Psoas muscle (tissue), 8 donors: Measurements from ENCODE around the gene HS3ST4. TPM values are rescaled to one million over a fixed set of nuclear protein-coding genes. Genes with fewer than 3 reads are reported as not detected.

ENCODE experiments used
- ATAC-seq, 4 donors: fragments of 200-7000 bp; cut with Tn5 transposase; one replicate each; pipeline ENCODE4 v1.9.1; 2020; ENCODE audit warnings: moderate library complexity in 3 of 4, mild to moderate bottlenecking in 2 of 4
- DNase-seq, 2 donors: peaks; one replicate each; pipeline ENCODE4 v3.0.0-alpha.2; 2020
- H3K27ac ChIP-seq: fragments of 200-600 bp; one replicate; pipeline ENCODE4 v1.8.0; 2022
- H3K27me3 ChIP-seq, 3 donors: fragments of 200-600 bp in 1 of 3; one replicate each; pipeline versions ENCODE4 v1.6.1 to v1.8.0; 2013 to 2022; ENCODE audit warnings: low read length in 2 of 3, mild to moderate bottlenecking in 2 of 3, moderate library complexity in 1 of 3; ENCODE audit not compliant: insufficient read depth in 3 of 3
- H3K36me3 ChIP-seq, 2 donors: fragments of 200-600 bp in 1 of 2; one replicate each; pipeline versions ENCODE4 v1.6.1 to v1.8.0; 2013 to 2022; ENCODE audit warnings: low read depth in 1 of 2, mild to moderate bottlenecking in 1 of 2, moderate library complexity in 1 of 2; ENCODE audit not compliant: insufficient read depth in 1 of 2
- H3K4me1 ChIP-seq: fragments of 200-600 bp; one replicate; pipeline ENCODE4 v1.8.0; 2022
- H3K4me3 ChIP-seq: fragments of 200-600 bp; one replicate; pipeline ENCODE4 v1.8.0; 2022; ENCODE audit warnings: mild to moderate bottlenecking
- H3K9me3 ChIP-seq: fragments of 200-600 bp; one replicate; pipeline ENCODE4 v1.8.0; 2022
- CTCF ChIP-seq: fragments of 200-600 bp; IDR thresholded peaks from one replicate; pipeline ENCODE4 v1.8.0; 2022; ENCODE audit warnings: antibody characterized with exemption
- WGBS, 3 donors: extraction: QIAGEN DNeasy Blood & Tissue Kit; methylation state at CpG; one replicate each; pipeline versions ENCODE4 v1.1.6 to v1.1.7; 2013; 5-methylcytosine and 5-hydroxymethylcytosine counted together
- intact Hi-C, 2 donors: fragments of 100-400 bp; cut with DNase I; formaldehyde crosslinking; loops; one replicate each; pipeline versions ENCODE4 v1.11.0 to v1.14.2; 2022
- polyA plus RNA-seq, 3 donors: library from polyadenylated mRNA; stranded (reverse); fragments of 200-250 nt; gene quantifications; one replicate each; pipeline ENCODE4 v1.2.3, GENCODE V29; 2013
- total RNA-seq, 4 donors: library from RNA; stranded (reverse); fragmentation: NEBNext Ultra II Directional in 2 of 4; extraction: Animal tissue kit (Norgen Biotek cat#: 25700) in 2 of 4; gene quantifications; one replicate each; pipeline versions ENCODE4 v1.2.1 to v1.2.4, GENCODE V29; 2021 to 2023
- donor health status: healthy with polysubstance abuse.
- donor health status: DM: no; HTN: no; CAD: no; lungs with moderate emphysema.
- donor health status: Bipolar disorder and iron deficiency.
- donor health status: healthy.
- donor health status: DM: yes; HTN: yes; CAD: no.
- donor health status: DM: no; HTN: no; CAD: no.
- donor health status: DM: no; HTN: no; CAD: no.
- donor health status: DM: yes; HTN: yes; CAD: no.

The HS3ST4 gene
- total and polyA plus RNA-seq, 7 donors, result 0.01 TPM; not detected in 6

GRCh38 chr16:26005336-26005735 lies 313.6 kb downstream of the HS3ST4 start:
- intact Hi-C loops, result no loop called here
- no peak overlapping the region for H3K27ac ChIP-seq
- no peak for ATAC-seq
- no peaks in the 10 kb centered on the region for H3K4me1 ChIP-seq
- H3K36me3 ChIP-seq, result no peaks in the 10 kb centered on the region
- no peak for DNase-seq
- peaks cover 0 to 2% (median 0%) of the 10 kb centered on the region in 3 donors for H3K27me3 ChIP-seq
- WGBS, 3 donors, result 59 to 64% (median 60%) methylated on average over 5 of the region's 5 CpGs
- no peak for TF ChIP-seq CTCF
- peaks cover 13% of the 10 kb centered on the region for H3K9me3 ChIP-seq
- H3K4me3 ChIP-seq, result no peak overlapping the region

GRCh38 chr16:26012376-26012775 lies 320.6 kb downstream of the HS3ST4 start:
- 86 to 93% (median 86%) methylated on average over 1 of the region's 1 CpG for WGBS, 3 donors
- H3K27ac ChIP-seq, result no peak overlapping the region
- no peaks in the 10 kb centered on the region for H3K27me3 ChIP-seq
- DNase-seq (no peak), ATAC-seq (no peak)
- H3K4me1 ChIP-seq, result no peaks in the 10 kb centered on the region
- no peaks in the 10 kb centered on the region for H3K36me3 ChIP-seq
- H3K4me3 ChIP-seq, result no peak overlapping the region
- peaks cover 7% of the 10 kb centered on the region for H3K9me3 ChIP-seq
- TF ChIP-seq CTCF, result no peak
- intact Hi-C loops, result no loop called here

GRCh38 chr16:26015776-26016175 lies 324.0 kb downstream of the HS3ST4 start:
- H3K27me3 ChIP-seq, result no peaks in the 10 kb centered on the region
- peaks cover 7% of the 10 kb centered on the region for H3K9me3 ChIP-seq
- no peak for ATAC-seq
- WGBS, 3 donors, result 58 to 93% (median 91%) methylated on average over 3 of the region's 3 CpGs
- H3K4me1 ChIP-seq, result no peaks in the 10 kb centered on the region
- intact Hi-C loops, result no loop called here
- TF ChIP-seq CTCF, result no peak
- H3K4me3 ChIP-seq, result no peak overlapping the region
- no peak overlapping the region for H3K27ac ChIP-seq
- no peaks in the 10 kb centered on the region for H3K36me3 ChIP-seq
- DNase-seq, result no peak

- 34 to 48% (median 43%) methylated on average over 2 of the region's 2 CpGs for WGBS, 3 donors
- TF ChIP-seq CTCF, result no peak
- intact Hi-C loops, result no loop called here
- no peak for ATAC-seq
- Histone ChIP-seq H3K9me3 (peaks cover 7% of the 10 kb centered on the region), H3K36me3 (no peaks in the 10 kb centered on the region), H3K27me3 (no peaks in the 10 kb centered on the region), H3K27ac (no peak overlapping the region), H3K4me3 (no peak overlapping the region), H3K4me1 (no peaks in the 10 kb centered on the region)
- DNase-seq, result no peak
Measured at GRCh38 chr16:26016989-26017388, 325.2 kb downstream of the HS3ST4 start.
